GM19043 (cell line): Measurements from ENCODE around the gene ZNF682.
"Not testable (repeated sequence)": the region's sequence is repeated elsewhere in the genome, so short reads cannot be mapped to it uniquely, and the experiment has no call there.

Source experiments
- ATAC-seq: cut with Tn5 transposase; IDR thresholded peaks from one replicate; pipeline ENCODE4 v1.9.1; 2021; ENCODE audit warnings: low read depth; ENCODE audit not compliant: unreplicated experiment

ZNF682 gene

DNA sequence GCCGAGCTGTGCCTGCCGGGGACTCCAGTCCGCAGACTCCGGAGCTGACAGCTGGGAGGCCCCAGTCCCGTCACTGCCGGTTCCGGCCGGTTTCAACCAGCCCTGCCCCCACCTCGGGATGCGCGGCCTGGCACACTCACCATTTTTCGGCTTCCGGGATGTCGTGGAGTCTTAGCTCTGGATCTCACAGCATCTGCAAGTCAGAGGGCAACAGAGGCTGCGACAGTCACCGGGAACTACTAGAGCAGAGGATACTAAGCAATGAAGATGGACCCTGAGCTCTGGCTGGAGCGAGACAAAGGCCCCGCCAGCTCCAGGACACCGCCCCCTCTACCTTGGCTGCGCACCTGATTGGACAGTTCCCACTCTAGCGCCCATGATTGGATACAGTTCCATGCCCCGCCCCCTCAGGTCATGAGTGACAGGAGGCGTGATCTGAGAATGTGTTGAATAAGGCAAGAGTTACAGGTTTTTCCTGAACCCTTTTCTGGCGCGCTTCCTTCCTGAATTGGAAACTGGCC, at the start of gene ZNF682:
Gene ZNF682 (minus strand): TSS at position 303 of the 521 bp plus-strand sequence. CDS start 160 bp downstream, at position 143.
- peak; percentile 95 for ATAC-seq

DNA sequence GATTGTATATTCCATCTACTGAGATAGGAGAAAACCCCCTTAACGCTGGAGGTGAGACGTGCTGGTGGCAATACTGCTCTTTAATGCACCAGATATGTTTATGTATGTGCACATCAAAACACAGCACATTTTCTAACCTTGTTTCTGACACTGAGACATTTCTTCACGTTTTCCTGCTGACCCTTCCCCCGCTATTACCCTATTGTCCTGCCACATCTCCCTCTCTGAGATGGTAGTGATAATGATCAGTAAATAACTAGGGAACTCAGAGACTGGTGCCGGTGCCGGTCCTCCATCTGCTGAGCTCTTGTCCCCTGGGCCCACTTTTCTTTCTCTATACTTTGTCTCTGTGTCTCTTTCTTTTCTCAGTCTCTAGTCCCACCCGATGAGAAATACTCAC, 43.6 kb upstream of the ZNF682 start:
- ATAC-seq, result not testable (repeated sequence)

DNA sequence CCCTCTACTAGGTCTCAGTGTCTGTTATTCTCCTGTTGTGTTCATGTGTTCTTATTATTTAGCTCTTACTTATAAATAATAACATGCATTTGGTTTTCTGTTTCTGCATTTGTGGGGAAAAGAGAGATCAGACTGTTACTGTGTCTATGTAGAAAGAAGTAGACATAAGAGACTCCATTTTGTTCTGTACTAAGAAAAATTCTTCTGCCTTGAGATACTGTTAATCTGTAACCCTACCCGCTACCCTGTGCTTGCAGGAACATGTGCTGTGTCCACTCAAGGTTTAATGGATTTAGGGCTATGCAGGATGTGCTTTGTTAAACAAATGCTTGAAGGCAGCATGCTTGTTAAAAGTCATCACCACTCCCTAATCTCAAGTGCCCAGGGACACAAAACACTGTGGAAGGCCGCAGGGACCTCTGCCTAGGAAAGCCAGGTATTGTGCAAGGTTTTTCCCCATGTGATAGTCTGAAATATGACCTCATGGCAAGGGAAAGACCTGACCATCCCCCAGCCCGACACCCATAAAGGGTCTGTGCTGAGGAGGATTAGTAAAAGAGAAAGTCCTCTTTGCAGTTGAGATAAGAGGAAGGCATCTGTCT, 43.0 kb upstream of the ZNF682 start:
- ATAC-seq, result not testable (repeated sequence)

DNA sequence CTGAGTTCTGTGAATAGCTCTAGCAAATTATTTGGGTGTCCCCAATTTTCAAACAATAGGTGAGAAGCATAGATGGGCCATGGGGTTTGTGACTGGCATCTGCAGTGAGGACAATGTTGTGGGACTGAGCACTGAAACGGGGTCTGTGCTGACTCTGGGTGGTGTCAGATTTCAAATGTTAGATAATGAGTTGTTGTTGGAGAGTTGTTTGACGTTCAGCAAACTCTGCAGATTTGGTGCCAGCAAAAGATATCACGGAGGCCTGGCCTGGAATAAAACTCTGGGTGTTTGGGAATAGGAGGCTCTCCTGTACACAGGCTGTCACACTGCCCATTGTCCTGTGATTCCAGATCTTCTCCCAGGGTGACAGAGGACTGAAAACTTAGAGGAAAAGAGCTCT, 41.4 kb upstream of the ZNF682 start:
- ATAC-seq, result no peak

DNA sequence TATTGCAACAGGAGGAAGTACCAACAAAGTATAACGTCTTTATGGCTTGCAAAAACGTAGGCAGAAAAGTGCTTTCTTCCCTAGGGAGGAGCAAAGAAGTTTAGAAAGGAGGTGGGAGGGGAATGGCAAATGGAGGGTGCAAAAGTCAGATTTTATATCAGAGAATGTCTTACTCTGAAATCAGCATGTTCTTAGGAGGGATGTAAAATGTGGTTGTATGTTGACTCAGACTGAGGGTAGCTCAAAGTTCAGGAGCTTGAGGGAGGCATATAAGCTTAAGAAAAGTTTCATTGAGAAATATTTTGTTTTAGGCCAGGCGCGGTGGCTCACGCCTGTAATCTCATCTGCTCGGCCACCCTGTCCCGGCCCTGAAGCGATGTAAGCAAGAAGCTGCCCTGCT, 40.2 kb upstream of the ZNF682 start:
- ATAC-seq, result no peak

DNA sequence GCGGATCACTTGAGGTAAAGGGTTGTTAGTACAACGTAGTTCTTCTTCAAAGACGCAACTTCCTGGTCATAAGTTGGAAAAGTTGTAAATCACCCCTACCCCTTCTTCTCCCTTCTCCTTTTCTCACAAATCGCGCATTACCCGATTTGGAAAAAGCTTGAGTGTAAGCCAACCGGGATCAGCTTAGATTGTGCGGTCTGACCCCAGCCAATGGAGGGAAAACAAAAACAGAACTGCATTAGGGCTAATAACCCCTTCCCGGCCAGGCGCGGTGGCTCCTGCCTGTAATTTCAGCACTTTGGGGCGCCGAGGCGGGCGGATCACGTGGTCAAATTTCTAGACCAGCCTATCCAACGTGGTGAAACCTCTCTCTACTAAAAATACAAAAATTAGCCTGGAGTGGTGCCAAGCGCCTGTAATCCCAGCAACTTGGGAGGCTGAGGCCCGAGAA, 39.3 kb upstream of the ZNF682 start:
- ATAC-seq, result no peak

DNA sequence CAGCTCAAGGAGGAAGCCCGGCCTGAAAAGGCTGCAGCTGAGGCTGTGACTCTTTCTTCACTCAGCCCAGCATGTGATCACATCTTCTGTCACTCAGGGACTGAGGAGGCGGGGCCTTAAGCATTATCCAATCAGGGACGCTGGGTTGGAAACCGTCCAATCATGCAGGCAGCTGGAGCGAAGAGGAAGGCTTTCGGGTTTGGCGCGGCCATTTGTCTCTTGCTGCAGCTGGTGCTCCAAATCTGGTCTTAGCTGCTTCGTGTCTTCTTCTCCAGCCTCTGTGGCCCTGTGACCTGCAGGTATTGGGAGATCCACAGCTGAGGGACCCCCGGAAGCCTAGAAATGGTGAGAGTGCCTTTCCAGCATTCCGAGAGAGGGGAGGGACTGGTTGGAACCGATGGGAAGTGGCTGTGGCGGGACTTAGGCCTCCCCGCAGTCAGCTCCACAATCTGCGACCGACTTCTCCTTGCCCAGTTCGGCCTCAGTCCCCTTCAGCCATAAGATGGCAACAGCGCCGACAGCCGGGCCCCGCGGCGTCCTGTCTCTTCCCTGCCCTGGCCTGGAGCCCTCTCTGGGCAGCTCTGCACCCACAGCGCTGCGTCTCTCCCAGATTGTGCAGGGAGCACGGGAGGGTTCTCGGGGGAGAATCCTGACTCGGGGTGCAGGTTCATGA, 38.6 kb upstream of the ZNF682 start, which contains the start of gene ZNF90:
Gene ZNF90 (plus strand): TSS at position 210 of the 673 bp plus-strand sequence. CDS start 133 bp downstream, at position 343.
- ATAC-seq, result peak; percentile 94

DNA sequence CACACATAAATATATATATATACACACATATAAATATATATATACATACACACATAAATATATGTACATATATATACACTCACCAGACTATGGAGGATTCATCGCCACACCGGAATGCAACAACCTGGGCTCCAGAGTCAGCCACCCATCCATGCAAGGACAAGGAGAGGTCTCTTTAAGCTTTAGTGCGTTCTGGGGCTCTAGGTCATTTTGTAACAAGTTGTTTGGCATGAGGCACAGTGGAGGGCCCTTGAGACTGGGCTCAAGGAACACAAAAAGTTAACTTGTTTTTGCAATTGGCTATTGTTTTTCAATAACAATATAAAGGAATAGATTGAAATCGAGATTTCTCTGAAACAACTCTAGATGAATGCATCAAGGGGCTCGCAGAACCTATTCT, 33.6 kb upstream of the ZNF682 start:
- no peak for ATAC-seq

DNA sequence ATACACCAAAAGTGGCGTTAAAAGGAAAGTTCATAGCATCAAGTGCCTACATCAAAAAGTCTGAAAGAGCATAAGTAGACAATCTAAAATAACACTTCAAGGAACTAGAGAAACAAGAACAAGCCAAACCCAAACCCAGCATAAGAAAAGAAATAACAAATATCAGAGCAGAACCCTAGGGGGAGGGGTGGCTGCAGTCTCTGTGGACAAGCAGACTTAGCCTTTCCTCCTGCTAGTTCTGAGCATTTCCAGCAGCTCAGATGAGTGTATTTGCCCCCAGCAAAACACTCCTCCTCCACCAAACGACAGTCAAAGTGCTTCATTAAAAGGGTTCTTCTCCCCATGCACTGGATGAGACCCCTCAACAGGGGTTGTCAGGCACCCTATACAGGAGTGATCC, 31.4 kb upstream of the ZNF682 start:
- no peak for ATAC-seq

DNA sequence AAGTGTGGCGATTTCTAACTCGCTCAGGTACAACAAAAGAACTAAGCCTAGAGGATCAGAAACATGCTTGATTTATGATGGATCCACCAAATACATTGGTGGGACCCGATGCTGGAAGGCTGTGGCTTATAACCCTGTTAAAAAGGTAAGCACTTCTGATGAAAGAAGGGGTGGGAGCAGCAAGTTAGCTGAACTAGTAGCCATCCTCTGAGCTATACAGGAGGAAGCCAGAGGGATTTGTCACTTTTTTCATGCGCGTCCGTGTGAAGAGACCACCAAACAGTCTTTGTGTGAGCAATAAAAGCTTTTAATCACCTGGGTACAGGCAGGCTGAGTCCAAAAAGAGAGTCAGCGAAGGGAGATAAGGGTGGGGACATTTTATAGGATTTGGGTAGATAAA, 29.3 kb upstream of the ZNF682 start:
- ATAC-seq, result not testable (repeated sequence)

DNA sequence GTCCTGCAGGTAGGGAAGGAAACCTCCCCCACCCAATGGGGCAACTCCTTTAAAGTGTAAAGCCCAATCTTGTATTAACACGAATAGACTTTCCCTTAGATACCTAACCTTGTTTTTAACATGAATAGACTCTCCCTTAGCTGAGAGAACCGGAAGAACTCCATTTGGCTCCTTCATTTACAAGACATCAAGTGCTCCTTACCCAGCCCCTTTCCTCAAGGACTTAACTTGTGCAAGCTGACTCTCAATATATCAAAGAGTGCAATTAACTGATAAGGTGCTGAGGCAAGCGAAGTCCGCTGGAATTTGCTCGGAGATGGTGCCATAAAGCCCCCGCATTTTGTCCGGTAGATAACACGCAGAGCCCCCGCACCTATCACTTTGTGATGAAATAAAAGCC, 28.6 kb upstream of the ZNF682 start:
- no peak for ATAC-seq

DNA sequence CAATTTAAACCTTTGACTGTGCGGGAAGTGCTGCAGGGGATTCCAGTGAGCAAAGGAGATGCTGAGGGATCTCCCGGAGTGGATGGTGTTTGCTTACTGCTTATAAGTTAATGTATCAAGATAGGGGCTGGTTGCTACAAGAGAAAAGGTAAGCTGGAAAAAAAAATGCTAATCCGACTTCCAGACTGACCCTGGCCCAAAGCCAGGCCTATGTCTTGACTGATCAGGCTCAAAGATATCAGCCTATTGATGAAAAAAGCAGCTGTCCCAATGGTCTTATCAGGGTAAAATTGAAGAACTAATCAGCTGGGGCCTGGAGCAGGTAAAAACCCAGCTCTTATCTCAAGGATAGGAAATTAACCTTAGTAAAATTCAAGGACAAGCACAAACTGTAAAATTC, 27.6 kb upstream of the ZNF682 start:
- ATAC-seq, result no peak

DNA sequence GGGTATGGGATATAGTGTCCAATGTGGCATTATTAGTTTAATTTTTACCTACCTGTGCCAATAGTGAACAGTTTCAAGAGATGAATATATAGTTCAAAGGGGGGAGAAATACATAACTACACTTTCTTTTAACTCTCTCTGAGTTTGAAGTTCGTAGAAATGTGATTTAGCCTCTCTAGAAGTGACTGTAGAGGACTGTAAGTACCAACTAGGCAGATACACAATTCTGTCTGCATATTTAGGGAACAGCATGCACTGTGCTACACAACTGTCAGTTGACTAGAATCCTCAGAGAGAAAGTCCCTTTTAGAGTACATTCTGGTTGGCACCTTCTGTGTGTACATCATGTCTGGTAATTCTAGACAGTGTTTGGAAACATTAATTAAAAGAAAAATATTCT, 21.0 kb upstream of the ZNF682 start:
- no peak for ATAC-seq

DNA sequence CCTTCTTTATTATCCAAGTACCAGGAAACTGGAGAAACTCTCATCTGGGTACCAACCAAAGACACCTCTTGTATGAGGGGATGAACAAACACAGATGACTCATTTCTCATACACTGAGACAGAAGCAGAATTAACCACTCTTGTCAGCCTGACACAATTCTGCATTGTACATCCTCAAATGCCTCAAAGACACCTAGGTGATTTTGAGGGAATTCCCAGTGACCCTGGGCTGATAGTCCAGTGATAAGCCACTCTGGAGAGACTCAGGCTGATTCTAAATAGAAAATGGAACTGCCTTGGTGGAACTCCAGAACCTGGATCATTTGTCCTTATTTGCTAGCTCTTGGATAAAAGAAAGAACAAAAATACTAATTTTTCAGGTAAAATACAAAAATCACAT, 19.4 kb upstream of the ZNF682 start:
- ATAC-seq, result not testable (repeated sequence)

DNA sequence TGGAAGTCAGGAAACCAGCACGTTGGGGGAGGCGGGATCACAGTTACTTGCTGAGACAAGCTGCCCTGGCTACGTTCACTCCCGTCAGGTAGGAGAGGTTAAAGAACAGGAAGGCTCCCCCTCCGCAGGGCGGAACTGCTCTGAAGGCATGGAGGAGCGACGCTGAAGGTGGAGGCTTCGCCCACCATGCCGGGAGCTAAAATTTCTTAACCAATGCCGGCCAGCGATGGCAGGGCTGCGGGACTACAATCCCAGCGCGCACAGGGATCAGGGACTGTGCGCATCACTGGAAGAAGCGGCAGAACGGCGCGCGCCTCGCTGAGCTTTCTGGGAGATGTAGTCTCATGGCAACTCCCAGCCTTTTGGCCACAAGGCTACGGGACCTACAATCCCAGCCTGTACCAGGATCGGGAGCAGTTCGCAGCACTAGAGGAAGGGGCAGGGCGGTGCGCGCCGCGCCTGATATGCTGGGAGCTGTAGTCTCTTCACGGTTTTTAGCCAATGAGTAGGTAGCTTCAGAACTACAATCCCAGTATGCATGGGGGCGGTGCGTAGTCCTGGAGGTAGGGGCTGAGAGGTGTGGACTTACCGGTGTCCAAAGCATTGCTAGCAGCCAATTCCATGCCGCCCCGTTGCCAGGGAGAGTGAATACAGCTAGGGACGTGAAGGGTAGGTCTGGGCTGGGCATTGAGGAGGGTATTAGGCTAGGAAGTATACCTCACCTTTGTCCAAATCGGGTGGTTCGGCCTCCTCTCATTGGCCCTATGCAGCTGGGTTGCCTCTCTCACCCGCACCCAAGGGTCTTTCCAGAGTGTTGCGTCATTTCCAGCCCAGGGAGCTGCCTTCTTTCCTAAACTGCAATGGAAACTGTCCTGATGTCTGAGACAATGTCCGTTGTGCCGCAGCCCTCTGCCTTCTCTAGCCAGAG, 12.8 kb upstream of the ZNF682 start:
- peak; percentile 96 for ATAC-seq

DNA sequence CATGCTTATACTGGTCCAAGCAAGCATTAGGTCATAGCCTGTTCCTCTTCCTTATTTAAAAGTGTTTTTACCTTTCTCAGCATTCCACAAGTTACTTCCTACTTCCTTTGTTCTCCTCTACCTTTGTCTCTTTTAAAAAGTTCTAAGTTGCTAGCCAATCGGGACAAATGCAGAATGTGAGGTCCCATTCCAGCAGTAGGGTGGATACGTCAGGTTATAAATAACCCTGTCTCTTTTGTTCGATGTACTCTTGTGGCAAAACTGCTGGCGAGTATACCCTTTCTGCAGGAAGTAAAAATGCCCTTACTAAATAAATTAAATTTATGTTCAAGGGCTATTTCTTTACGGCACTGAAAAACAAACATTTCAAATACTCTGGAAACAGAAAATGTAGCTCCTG, 6.4 kb upstream of the ZNF682 start:
- not testable (repeated sequence) for ATAC-seq

DNA sequence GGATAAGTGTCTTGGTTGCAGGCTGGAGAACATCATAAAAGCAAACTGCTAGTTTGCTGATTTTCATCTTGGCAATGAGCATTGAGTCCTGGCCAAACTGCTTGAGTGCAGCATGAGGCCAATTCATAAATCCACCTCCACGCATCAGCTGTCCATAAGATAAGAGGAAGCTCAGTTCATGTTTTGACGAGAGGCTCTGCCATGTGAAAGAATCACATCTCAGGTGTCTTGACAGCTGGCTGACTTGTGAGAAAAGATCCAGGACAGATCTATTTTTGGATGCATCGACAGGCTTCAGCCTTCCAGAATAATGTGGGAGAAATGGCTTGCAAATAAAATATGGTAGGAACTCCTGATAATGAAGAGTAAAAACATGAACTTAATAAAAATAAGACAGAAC, 5.4 kb upstream of the ZNF682 start:
- ATAC-seq, result no peak

DNA sequence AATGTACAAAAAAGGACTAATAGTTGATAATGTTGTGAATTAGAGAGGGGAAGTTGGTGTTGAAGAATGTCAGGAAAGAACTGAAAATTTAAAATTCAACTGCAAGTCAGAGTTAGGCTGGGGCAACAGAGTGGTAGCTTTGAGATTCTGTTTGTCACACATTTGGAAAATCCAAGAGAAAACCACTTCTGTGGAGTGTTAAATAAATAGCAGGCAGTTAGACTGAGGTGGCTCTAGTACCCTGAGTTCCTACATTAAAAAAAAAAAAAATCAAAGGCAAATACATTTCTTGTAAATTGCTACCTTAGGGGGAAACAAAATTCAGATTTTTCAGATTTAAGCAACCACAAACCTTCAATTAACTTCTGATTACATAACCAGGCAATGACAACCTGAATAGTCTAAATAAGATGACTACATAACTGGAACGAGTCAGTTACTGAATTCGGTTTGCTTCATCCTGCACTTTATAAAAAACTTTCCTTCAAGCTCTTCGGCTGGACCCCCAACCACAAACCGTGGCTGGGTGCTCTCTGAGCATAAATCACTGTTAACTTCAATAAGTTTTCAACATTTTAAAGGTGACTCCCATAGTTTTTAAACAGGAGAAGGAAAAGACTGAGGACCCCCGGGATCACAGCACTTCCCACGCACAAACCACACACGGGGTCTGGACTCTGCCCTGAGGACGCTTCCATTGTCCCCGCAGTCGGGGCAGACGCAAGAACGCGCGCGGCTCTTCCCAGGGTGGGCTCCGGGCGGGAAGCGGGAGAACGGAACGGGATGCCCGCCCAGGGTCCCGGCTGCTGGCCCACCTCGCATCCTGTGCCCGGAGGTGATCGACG, 725 bp downstream of the ZNF682 start:
- ATAC-seq, result no peak

DNA sequence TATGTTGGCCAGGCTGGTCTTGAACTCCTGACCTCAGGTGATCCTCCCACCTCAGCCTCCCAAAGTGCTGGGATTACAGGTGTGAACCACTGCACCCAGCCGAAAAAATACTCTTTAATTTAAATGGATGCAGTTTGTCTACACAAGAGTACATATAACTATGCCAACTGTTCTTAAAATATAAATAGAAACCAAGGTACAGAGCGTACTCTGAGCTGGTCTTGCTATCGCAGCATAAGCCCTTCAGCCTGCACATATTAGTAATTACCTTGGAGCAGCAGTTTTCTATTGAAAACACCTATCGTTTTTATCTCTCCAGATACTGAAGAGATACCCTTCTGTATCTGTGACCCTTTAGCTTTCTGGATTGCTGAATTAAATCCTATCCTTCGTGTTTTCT, 3.4 kb downstream of the ZNF682 start:
- no peak for ATAC-seq

DNA sequence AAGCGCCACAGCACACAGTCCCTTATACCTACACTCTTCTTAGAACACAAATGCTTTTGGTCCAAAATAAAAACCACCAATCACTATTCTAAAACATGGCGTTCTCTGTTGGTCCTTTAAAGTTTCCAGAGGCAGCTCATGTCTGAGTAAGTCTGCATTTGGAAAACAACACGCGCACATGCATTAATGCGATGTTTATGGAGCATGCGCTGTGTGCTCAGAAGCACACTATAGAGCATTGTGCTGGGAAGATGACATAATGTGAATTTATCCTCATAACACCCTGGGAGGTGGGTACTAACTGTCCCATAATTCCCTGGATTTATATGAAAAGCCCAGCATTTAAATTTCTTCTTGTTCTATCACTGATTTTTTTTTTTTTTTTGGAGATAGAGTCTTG, 10.7 kb downstream of the ZNF682 start:
- ATAC-seq, result no peak
